Caco-2 (cell line): ENCODE measurements around the gene ASB4. TPM values are rescaled to one million over a fixed set of nuclear protein-coding genes. Genes with fewer than 3 reads are reported as not detected.
A peak's percentile ranks its signal among the peaks of the same experiment; 100 is the strongest.

Experiments
- BruUV-seq: library from RNA; stranded (reverse); fragments of 400-500 nt; replicated peaks from 2 replicates; lab custom pipeline; 2021; lab: Mats Ljungman, UMichigan
- CTCF ChIA-PET: fragments of 300-600 bp; sonication (Branson Sonifier 250); formaldehyde crosslinking; loops from one replicate; lab custom pipeline; 2022; ENCODE audit warnings: antibody characterized with exemption; lab: Charles Lee
- POLR2A ChIA-PET: fragments of 300-600 bp; sonication (Branson Sonifier 250); formaldehyde crosslinking; loops from one replicate; lab custom pipeline; 2022; ENCODE audit warnings: antibody characterized with exemption; lab: Charles Lee
- DNase-seq, 2 experiments: peaks; one replicate each; pipeline versions ENCODE4 v3.0.0 to v3.0.0-alpha.2; 2020 to 2022
- H3K27me3 ChIP-seq: replicated peaks from 2 replicates; pipeline ENCODE4 v1.6.0; 2011; ENCODE audit warnings: low read length; ENCODE audit not compliant: control insufficient read depth, insufficient read depth
- H3K36me3 ChIP-seq: 2 replicates; pipeline ENCODE4 v1.5.1; 2011; ENCODE audit warnings: low read length; ENCODE audit not compliant: control insufficient read depth, insufficient read depth
- H3K4me1 ChIP-seq: fragments of 250-450 bp; sonication (Bioruptor Pico); 2 replicates; pipeline ENCODE4 v1.5.1; 2020; ENCODE audit warnings: mild to moderate bottlenecking
- H3K4me3 ChIP-seq: 2 replicates; pipeline ENCODE4 v1.5.1; 2011; ENCODE audit warnings: low read depth, mild to moderate bottlenecking, control low read depth, low read length
- H3K9me3 ChIP-seq: fragments of 250-450 bp; sonication (Bioruptor Pico); 2 replicates; pipeline ENCODE4 v1.5.1; 2020; ENCODE audit warnings: mild to moderate bottlenecking, moderate library complexity
- H3K27ac Mint-ChIP-seq: one replicate; pipeline ENCODE4 v1.8.0; 2022; ENCODE audit warnings: mixed read lengths; ENCODE audit not compliant: unreplicated experiment
- H3K27me3 Mint-ChIP-seq: one replicate; pipeline ENCODE4 v1.8.0; 2022; ENCODE audit warnings: mixed read lengths; ENCODE audit not compliant: insufficient read depth, unreplicated experiment
- H3K36me3 Mint-ChIP-seq: one replicate; pipeline ENCODE4 v1.8.0; 2022; ENCODE audit warnings: mild to moderate bottlenecking, mixed read lengths; ENCODE audit not compliant: insufficient read depth, unreplicated experiment
- H3K4me1 Mint-ChIP-seq: one replicate; pipeline ENCODE4 v1.8.0; 2022; ENCODE audit warnings: low read depth, mixed read lengths; ENCODE audit not compliant: unreplicated experiment
- H3K4me3 Mint-ChIP-seq: one replicate; pipeline ENCODE4 v1.8.0; 2022; ENCODE audit warnings: mild to moderate bottlenecking, moderate library complexity, mixed read lengths; ENCODE audit not compliant: unreplicated experiment
- H3K9me3 Mint-ChIP-seq: one replicate; pipeline ENCODE4 v1.8.0; 2022; ENCODE audit warnings: mixed read lengths; ENCODE audit not compliant: unreplicated experiment
- intact Hi-C: fragments of 100-400 bp; cut with micrococcal nuclease; formaldehyde crosslinking; loops from one replicate; pipeline ENCODE4 v1.10.0; 2022; ENCODE audit not compliant: unreplicated experiment
- total RNA-seq: library from RNA; stranded (reverse); gene quantifications from 2 replicates; pipeline ENCODE4 v1.2.3, GENCODE V29; 2022
- TF ChIP-seq, protein P1 (sequence below), 2 experiments: fragments of 200-600 bp in 1 of 2; IDR thresholded peaks; 1 replicate in 1 of 2; 2 replicates in 1 of 2; pipeline versions ENCODE4 v1.5.1 to v1.8.0; 2011 to 2022; ENCODE audit warnings: antibody characterized with exemption in 1 of 2, control low read depth in 1 of 2, inconsistent platforms in 1 of 2, low read depth in 1 of 2, low read length in 1 of 2, mild to moderate bottlenecking in 1 of 2, moderate library complexity in 1 of 2; ENCODE audit not compliant: insufficient read depth in 1 of 2, severe bottlenecking in 1 of 2, unreplicated experiment in 1 of 2

Gene ASB4
- total RNA-seq, 1 experiment from 2014 or later: not detected

DNA sequence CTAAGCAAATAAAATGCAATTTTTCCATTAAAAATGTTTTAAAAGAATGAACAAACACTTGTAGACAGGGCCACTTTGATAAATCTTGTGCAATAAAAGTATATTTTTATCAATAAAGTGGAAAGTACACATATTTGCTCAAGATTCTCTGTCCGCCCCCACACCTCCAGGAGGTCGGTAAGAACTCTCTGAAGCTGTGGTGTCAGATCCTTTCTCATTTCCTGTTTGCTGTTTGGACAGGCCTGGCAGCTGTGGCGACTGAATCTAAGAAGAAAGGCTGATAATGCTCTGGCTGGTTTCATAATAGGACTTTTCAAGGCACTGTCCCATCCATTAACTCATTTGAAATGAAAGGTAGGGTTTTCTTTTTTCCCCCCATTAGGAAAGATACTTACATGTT lies 15.3 kb upstream of the ASB4 start:
- Mint-ChIP-seq H3K4me3 (no peak overlapping the region), H3K4me1 (peaks cover 7% of the 10 kb centered on the region), H3K9me3 (no peaks in the 10 kb centered on the region), H3K36me3 (no peaks in the 10 kb centered on the region), H3K27ac (peak overlapping the region; percentile 14), H3K27me3 (no peaks in the 10 kb centered on the region)
- DNase-seq: peak; percentile 54 to 59
- ChIA-PET CTCF (interaction anchor here (0.6 kb wide), 1 partner anchor 8 kb away, joined by 3 read pairs; no protein-coding TSS in a partner anchor), POLR2A (interaction anchor here (0.8 kb wide), 1 partner anchor 29 kb away, joined by 4 read pairs; no protein-coding TSS in a partner anchor)
- Histone ChIP-seq H3K4me1 (peaks cover 11% of the 10 kb centered on the region), H3K27me3 (no peaks in the 10 kb centered on the region), H3K4me3 (no peak overlapping the region), H3K9me3 (no peaks in the 10 kb centered on the region), H3K36me3 (no peaks in the 10 kb centered on the region)
- no TSS peak for BruUV-seq
- intact Hi-C loops: loop anchor here (1.0 to 10.0 kb wide), 4 partner anchors 29 to 1176 kb away; no protein-coding TSS in a partner anchor
- TF ChIP-seq, protein P1, sequence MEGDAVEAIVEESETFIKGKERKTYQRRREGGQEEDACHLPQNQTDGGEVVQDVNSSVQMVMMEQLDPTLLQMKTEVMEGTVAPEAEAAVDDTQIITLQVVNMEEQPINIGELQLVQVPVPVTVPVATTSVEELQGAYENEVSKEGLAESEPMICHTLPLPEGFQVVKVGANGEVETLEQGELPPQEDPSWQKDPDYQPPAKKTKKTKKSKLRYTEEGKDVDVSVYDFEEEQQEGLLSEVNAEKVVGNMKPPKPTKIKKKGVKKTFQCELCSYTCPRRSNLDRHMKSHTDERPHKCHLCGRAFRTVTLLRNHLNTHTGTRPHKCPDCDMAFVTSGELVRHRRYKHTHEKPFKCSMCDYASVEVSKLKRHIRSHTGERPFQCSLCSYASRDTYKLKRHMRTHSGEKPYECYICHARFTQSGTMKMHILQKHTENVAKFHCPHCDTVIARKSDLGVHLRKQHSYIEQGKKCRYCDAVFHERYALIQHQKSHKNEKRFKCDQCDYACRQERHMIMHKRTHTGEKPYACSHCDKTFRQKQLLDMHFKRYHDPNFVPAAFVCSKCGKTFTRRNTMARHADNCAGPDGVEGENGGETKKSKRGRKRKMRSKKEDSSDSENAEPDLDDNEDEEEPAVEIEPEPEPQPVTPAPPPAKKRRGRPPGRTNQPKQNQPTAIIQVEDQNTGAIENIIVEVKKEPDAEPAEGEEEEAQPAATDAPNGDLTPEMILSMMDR (IDR thresholded peaks at IDR 0.05; ENCODE audit: insufficient read depth in 1 of 2, low read depth in 1 of 2, low read length in 1 of 2, severe bottlenecking in 1 of 2, unreplicated experiment in 1 of 2): no peak

DNA sequence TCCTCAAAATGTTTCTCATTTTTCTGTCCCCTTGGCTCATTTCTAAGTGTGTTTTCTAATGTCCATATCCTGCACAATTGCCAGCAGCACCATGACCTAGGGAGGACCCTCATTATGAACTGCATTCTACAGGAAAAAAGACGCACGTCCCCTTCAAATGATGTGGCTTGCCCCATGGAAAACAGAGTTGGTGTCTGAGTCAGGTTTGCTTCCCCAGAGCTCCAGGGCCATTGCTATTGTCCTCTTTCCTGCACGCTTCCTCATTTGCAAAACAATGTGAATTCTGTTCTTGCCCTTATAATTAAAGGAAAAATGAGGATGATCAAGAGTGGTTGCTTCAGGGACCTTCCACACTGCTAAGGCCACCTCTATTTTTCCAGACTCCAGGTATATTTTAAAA lies 14.7 kb upstream of the ASB4 start:
- ChIA-PET POLR2A (no interaction called here), CTCF (no interaction called here)
- H3K27me3 Mint-ChIP-seq: no peaks in the 10 kb centered on the region
- H3K36me3 ChIP-seq: no peaks in the 10 kb centered on the region
- H3K4me3 ChIP-seq: no peak overlapping the region
- no peak overlapping the region for H3K4me3 Mint-ChIP-seq
- H3K36me3 Mint-ChIP-seq: no peaks in the 10 kb centered on the region
- peaks cover 11% of the 10 kb centered on the region for H3K4me1 ChIP-seq
- no peaks in the 10 kb centered on the region for H3K9me3 ChIP-seq
- no peaks in the 10 kb centered on the region for H3K9me3 Mint-ChIP-seq
- no TSS peak for BruUV-seq
- DNase-seq: no peak
- TF ChIP-seq, protein P1 (IDR thresholded peaks at IDR 0.05; ENCODE audit: insufficient read depth in 1 of 2, low read depth in 1 of 2, low read length in 1 of 2, severe bottlenecking in 1 of 2, unreplicated experiment in 1 of 2): no peak
- peak overlapping the region; percentile 14 for H3K27ac Mint-ChIP-seq
- intact Hi-C loops: loop anchor here (10.0 kb wide), 3 partner anchors 426 to 1176 kb away; no protein-coding TSS in a partner anchor
- H3K4me1 Mint-ChIP-seq: peaks cover 7% of the 10 kb centered on the region
- H3K27me3 ChIP-seq: no peaks in the 10 kb centered on the region

DNA sequence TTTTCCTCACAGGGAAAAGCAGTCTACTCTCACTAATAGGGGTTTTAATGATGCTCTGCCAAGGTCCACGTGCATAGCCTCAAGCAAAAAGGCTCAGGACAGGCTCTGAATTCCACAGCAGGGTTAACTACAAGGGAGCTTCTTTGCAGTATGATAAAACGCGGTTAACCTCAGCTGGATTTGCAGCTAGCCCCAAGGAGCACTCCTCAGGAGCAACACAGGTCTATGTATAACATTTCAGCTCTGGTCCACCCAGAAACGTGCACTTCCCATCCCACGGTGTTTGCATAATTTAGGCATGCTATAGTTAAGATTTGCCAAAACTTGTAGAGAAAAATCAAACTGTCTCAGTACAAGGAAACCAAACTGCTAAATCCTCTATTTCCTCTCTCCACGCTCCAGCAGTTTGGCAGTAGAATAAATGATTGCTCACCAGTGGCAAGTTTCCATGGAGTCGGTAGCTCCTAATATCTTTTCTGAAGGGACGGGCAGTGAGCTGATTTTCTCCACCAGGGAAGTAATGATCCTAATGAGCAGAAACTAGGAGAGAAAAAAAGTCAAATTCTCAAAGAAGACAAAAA lies 13.1 kb upstream of the ASB4 start:
- intact Hi-C loops: loop anchor here (10.0 kb wide), 3 partner anchors 428 to 1178 kb away; no protein-coding TSS in a partner anchor
- Mint-ChIP-seq H3K9me3 (no peaks in the 10 kb centered on the region), H3K4me1 (peaks cover 7% of the 10 kb centered on the region), H3K36me3 (no peaks in the 10 kb centered on the region), H3K4me3 (no peak overlapping the region), H3K27me3 (no peaks in the 10 kb centered on the region), H3K27ac (no peak overlapping the region)
- Histone ChIP-seq H3K27me3 (no peaks in the 10 kb centered on the region), H3K4me1 (peaks cover 15% of the 10 kb centered on the region), H3K4me3 (no peak overlapping the region), H3K9me3 (no peaks in the 10 kb centered on the region), H3K36me3 (no peaks in the 10 kb centered on the region)
- POLR2A ChIA-PET: no interaction called here
- CTCF ChIA-PET: interaction anchor here (2.2 kb wide), 1 partner anchor 76 kb away, joined by 6 read pairs; the partner anchor contains the start of gene PON3
- TF ChIP-seq, protein P1 (IDR thresholded peaks at IDR 0.05; ENCODE audit: insufficient read depth in 1 of 2, low read depth in 1 of 2, low read length in 1 of 2, severe bottlenecking in 1 of 2, unreplicated experiment in 1 of 2): no peak
- DNase-seq: no peak
- BruUV-seq: no TSS peak
